Testis (tissue), 2 donors: ENCODE measurements around the gene ACP3.

Experiments used
- POLR2A ChIP-seq: fragments of 450-650 bp; IDR thresholded peaks from one replicate; pipeline ENCODE4 v1.6.1; 2017; ENCODE audit warnings: antibody characterized with exemption, mild to moderate bottlenecking, moderate library complexity
- TF ChIP-seq, protein P1 (sequence below), 3 experiments: fragments of 450-650 bp in 2 of 3; fragments of 200-600 bp in 1 of 3; sonication (generic) in 1 of 3; IDR thresholded peaks; one replicate each; pipeline ENCODE4 v1.5.1; 2016 to 2019; ENCODE audit warnings: antibody characterized with exemption in 3 of 3, mild to moderate bottlenecking in 2 of 3, moderate library complexity in 1 of 3

DNA sequence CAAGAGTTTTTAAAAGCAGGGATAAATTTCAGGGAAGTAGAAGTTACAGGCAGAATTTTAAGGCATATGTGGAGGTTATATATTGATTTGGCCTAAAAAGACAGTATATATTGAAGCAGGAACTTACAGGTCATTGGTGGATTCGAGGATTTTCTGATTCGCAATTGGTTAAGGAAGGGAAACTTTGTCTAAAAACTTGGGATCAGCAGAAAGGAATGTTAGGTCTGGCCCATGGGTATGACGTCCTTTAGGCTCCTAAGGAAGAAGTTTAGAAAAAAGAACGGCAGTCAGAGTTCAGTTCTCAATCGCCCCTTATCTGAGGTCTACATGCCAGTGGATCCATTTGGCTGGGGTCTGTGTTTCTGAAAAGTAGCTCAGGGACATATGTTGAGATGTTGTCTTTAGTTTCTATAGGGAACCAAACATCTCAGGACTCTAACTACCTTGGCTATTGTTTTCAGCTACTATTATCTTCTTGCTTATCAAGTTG lies 33.2 kb upstream of the ACP3 start:
- TF ChIP-seq, protein P1, sequence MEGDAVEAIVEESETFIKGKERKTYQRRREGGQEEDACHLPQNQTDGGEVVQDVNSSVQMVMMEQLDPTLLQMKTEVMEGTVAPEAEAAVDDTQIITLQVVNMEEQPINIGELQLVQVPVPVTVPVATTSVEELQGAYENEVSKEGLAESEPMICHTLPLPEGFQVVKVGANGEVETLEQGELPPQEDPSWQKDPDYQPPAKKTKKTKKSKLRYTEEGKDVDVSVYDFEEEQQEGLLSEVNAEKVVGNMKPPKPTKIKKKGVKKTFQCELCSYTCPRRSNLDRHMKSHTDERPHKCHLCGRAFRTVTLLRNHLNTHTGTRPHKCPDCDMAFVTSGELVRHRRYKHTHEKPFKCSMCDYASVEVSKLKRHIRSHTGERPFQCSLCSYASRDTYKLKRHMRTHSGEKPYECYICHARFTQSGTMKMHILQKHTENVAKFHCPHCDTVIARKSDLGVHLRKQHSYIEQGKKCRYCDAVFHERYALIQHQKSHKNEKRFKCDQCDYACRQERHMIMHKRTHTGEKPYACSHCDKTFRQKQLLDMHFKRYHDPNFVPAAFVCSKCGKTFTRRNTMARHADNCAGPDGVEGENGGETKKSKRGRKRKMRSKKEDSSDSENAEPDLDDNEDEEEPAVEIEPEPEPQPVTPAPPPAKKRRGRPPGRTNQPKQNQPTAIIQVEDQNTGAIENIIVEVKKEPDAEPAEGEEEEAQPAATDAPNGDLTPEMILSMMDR (IDR thresholded peaks at IDR 0.05) = no peak
- no peak for TF ChIP-seq POLR2A
